Immature natural killer cell (primary cell): ENCODE results near the gene SAMD4A. TPM values are rescaled to one million over a fixed set of nuclear protein-coding genes. Genes with fewer than 3 reads are reported as not detected.
"Not testable (repeated sequence)": the region's sequence is repeated elsewhere in the genome, so short reads cannot be mapped to it uniquely, and the experiment has no call there.

Experiments
- DNase-seq, 3 donors: peaks; one replicate each; pipeline ENCODE4 v3.0.0; 2022; ENCODE audit warnings: mixed read lengths in 1 of 3
- H3K27ac Mint-ChIP-seq, 6 donors: one replicate each; pipeline ENCODE4 v1.8.0; 2020; ENCODE audit warnings: mixed read lengths in 6 of 6, mild to moderate bottlenecking in 5 of 6, inconsistent platforms in 4 of 6, moderate library complexity in 3 of 6
- H3K27me3 Mint-ChIP-seq, 3 donors: one replicate each; pipeline ENCODE4 v1.8.0; 2020 to 2021; ENCODE audit warnings: low read depth in 3 of 3, mild to moderate bottlenecking in 3 of 3, mixed read lengths in 3 of 3, moderate library complexity in 3 of 3, inconsistent platforms in 1 of 3
- H3K36me3 Mint-ChIP-seq, 3 donors: one replicate each; pipeline ENCODE4 v1.8.0; 2020; ENCODE audit warnings: mixed read lengths in 3 of 3, inconsistent platforms in 2 of 3, mild to moderate bottlenecking in 2 of 3
- H3K4me1 Mint-ChIP-seq, 2 donors: one replicate each; pipeline ENCODE4 v1.8.0; 2020; ENCODE audit warnings: inconsistent platforms in 2 of 2, mild to moderate bottlenecking in 2 of 2, mixed read lengths in 2 of 2, moderate library complexity in 1 of 2
- H3K4me3 Mint-ChIP-seq, 5 donors: one replicate each; pipeline ENCODE4 v1.8.0; 2020; ENCODE audit warnings: mild to moderate bottlenecking in 5 of 5, mixed read lengths in 5 of 5, inconsistent platforms in 3 of 5, moderate library complexity in 3 of 5
- H3K9me3 Mint-ChIP-seq, 6 donors: one replicate each; pipeline ENCODE4 v1.8.0; 2020; ENCODE audit warnings: mild to moderate bottlenecking in 6 of 6, mixed read lengths in 6 of 6, inconsistent platforms in 4 of 6, moderate library complexity in 3 of 6
- polyA plus RNA-seq, 3 donors: library from polyadenylated mRNA; unstranded; fragments of 300-500 nt; fragmentation: Illumina TruSeq; gene quantifications; one replicate each; pipeline ENCODE4 v1.2.3, GENCODE V29; 2021

SAMD4A gene
- polyA plus RNA-seq, 3 donors from 2014 or later, result not detected

DNA sequence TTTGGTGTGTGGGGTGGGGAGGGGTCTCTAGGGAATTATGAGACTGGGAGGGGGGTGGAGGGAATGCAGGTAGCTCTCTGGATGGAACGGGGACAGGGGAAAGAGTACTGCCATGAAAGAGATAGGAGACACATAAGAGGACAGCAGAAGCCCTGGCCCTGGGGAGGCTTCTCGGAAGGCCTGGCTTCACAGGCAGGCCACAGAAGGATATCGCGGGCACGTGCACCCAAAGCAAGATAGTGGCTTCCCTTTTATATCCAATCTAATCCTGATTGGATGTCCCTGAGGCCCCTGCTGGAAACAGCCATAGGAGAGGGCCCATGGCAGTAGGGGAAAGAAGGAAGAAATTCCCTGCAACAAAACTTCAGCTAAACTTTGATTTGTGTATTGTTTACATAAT lies 222.2 kb downstream of the SAMD4A start:
- H3K27ac Mint-ChIP-seq, result no peak overlapping the region
- peaks cover 0 to 5% (median 0%) of the 10 kb centered on the region in 3 donors for H3K27me3 Mint-ChIP-seq
- H3K36me3 Mint-ChIP-seq, result no peaks in the 10 kb centered on the region

DNA sequence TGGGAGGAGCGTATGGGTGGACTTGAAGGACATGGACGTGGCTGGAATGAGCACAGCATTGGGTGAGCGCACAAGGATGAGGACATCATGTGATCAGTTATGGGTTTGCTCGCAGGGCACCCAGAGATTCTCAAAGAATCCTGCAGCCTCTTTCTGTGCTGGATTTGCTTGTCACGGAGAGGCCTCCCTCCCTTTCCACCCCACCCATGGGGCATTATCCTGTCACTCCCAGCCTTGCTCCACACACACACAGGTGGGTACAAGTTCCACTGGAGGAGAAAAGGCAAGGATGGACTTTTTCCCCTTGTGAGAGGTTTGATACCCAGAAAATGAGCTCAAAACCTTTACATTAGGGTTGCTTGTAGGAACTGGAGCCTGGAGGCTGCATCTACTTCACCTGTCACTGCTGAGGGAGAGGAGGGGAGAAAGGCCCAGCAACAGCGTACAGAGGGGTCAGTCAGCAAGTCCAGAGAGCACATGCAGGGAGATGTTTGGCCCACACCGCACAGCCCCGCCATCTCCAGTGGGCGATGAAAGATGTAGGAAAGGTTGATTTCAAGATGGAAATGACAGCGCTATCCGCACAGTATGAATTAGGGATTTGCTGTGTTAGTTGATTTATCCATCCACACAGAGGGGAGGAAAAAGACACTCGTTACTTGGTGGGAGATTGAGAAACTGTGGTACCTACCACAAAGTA lies 223.0 kb downstream of the SAMD4A start:
- H3K4me3 Mint-ChIP-seq, result no peak overlapping the region
- no peaks in the 10 kb centered on the region for H3K4me1 Mint-ChIP-seq
- H3K27ac Mint-ChIP-seq, result no peak overlapping the region
- no peak for DNase-seq
- H3K27me3 Mint-ChIP-seq, result peaks cover 0 to 7% (median 0%) of the 10 kb centered on the region in 3 donors
- peaks cover 0 to 4% (median under 1%) of the 10 kb centered on the region in 6 donors for H3K9me3 Mint-ChIP-seq
- no peaks in the 10 kb centered on the region for H3K36me3 Mint-ChIP-seq

More for the DNA sequence above, 222.2 kb downstream of the SAMD4A start:
- DNase-seq, result no peak
- no peaks in the 10 kb centered on the region for H3K4me1 Mint-ChIP-seq
- no peaks in the 10 kb centered on the region for H3K9me3 Mint-ChIP-seq
- H3K4me3 Mint-ChIP-seq, result no peak overlapping the region

DNA sequence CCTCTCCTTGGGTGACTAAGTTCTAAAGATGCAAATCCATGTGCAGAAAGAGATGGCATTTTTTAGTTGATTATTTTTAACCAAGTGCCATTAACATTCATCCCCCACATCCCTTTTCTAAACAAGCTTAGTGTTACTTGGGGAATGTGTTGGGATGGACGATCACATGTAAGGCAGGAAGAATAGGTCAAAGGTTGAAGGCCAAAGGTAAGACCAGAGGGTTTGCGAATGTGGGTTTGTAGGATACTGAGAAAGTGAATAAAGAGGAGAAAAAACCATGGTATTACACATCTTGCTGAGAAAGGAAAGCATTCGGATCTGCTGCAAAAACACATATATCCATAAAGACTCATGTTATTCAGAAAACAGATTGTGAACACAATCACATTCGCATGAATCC lies 224.1 kb downstream of the SAMD4A start:
- H3K36me3 Mint-ChIP-seq, result peaks cover 4 to 6% (median 5%) of the 10 kb centered on the region in 3 donors
- H3K4me3 Mint-ChIP-seq, result no peak overlapping the region
- H3K27ac Mint-ChIP-seq, result no peak overlapping the region
- peaks cover 0 to 11% (median 3%) of the 10 kb centered on the region in 6 donors for H3K9me3 Mint-ChIP-seq
- peaks cover 0 to 5% (median 4%) of the 10 kb centered on the region in 3 donors for H3K27me3 Mint-ChIP-seq
- DNase-seq, result no peak
- no peaks in the 10 kb centered on the region for H3K4me1 Mint-ChIP-seq

DNA sequence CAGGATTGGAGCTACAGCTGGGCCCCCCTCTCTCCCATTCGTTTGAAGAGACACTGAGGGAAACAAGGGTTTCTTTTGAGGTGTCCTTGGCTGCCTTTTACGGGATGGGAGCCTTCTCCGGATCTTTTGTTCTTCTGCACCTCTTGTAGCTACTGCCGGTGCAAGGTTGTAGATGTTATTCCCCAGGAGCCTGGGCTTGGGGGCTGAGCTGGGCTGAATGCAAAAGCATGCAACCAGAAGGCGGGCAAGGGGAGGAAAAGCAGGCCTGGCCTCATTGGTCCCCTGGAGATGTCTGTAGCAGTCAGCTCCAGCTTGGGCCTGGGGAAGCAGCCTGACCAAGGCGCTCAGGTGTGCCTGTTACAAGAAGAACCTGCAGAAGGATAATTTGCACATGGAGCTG lies 225.4 kb downstream of the SAMD4A start:
- Mint-ChIP-seq H3K36me3 (peaks cover 4 to 6% (median 5%) of the 10 kb centered on the region in 3 donors), H3K4me1 (no peaks in the 10 kb centered on the region), H3K4me3 (no peak overlapping the region), H3K9me3 (peaks cover 0 to 11% (median 3%) of the 10 kb centered on the region in 6 donors), H3K27me3 (peaks cover under 1 to 5% (median 2%) of the 10 kb centered on the region in 3 donors), H3K27ac (no peak overlapping the region)
- DNase-seq, result no peak

DNA sequence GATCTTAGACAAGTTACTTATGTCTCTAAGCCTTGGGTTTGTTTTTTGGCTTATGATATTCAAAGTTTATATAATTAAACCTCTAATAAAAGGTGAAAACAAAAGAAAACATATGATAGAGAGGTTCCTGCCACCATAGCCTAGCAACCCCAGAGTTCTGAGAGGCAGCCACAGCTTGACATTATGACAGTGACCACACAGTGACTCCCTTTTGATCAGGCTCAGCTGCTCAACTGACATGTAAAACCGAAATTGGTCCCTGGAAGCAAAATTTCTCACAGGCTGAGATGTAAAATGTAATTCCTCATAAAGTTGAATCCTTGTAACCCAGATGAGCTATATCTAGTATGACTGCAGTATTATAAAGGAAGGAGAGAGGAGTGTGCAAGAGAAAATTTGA lies 227.2 kb downstream of the SAMD4A start:
- peaks cover 4 to 6% (median 5%) of the 10 kb centered on the region in 3 donors for H3K36me3 Mint-ChIP-seq
- DNase-seq, result no peak
- H3K4me1 Mint-ChIP-seq, result no peaks in the 10 kb centered on the region
- no peak overlapping the region for H3K4me3 Mint-ChIP-seq
- H3K9me3 Mint-ChIP-seq, result peaks cover 0 to 11% (median 3%) of the 10 kb centered on the region in 6 donors
- H3K27ac Mint-ChIP-seq, result no peak overlapping the region
- H3K27me3 Mint-ChIP-seq, result peaks cover 2 to 5% (median 2%) of the 10 kb centered on the region in 3 donors

DNA sequence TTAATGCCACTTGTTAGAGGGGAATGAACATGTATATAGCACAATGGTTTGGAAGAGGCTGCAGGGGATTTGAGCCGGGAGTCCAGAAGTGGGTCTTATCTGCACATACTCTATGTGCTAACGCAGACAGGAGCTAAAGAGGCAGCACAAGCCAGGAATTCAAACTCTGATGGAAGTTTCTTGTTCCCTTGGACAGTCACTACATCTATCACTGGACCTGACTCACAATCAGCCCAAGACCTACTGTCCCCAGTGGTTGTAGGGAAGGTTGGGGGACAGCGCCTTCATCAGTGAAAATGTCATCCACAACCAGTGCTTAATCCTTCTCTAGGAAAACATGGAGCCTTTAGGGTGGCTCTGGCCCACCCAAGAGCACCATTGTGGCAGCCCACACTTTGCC lies 227.9 kb downstream of the SAMD4A start:
- peaks cover 4 to 6% (median 5%) of the 10 kb centered on the region in 3 donors for H3K36me3 Mint-ChIP-seq
- no peak overlapping the region for H3K4me3 Mint-ChIP-seq
- peaks cover 0 to 11% (median 3%) of the 10 kb centered on the region in 6 donors for H3K9me3 Mint-ChIP-seq
- no peaks in the 10 kb centered on the region for H3K4me1 Mint-ChIP-seq
- H3K27ac Mint-ChIP-seq, result no peak overlapping the region
- DNase-seq, result no peak
- H3K27me3 Mint-ChIP-seq, result peaks cover 2 to 5% (median 2%) of the 10 kb centered on the region in 3 donors

DNA sequence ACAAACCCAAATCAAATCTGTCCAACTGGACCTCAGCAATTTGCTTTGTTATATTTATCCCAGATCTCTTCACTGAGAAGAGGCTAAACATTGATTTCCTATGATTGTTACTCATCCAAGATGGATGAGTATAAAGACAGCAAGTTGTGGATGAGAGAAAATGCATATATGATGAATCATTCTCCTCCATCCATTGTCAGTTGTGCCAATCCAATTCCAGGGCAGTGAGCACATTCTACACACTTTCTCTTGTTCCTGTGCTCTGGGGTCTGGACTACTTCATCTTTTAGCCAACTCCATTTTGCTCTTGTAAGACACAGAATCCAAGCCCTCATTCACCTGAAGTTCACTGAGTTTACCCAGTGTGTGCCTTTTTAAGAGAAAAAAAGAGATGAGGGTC lies 230.0 kb downstream of the SAMD4A start:
- Mint-ChIP-seq H3K36me3 (peaks cover 4 to 6% (median 5%) of the 10 kb centered on the region in 3 donors), H3K27ac (no peak overlapping the region), H3K27me3 (peaks cover 2 to 9% (median 4%) of the 10 kb centered on the region in 3 donors), H3K4me3 (no peak overlapping the region), H3K9me3 (peaks cover 0 to 11% (median 3%) of the 10 kb centered on the region in 6 donors), H3K4me1 (no peaks in the 10 kb centered on the region)
- no peak for DNase-seq

DNA sequence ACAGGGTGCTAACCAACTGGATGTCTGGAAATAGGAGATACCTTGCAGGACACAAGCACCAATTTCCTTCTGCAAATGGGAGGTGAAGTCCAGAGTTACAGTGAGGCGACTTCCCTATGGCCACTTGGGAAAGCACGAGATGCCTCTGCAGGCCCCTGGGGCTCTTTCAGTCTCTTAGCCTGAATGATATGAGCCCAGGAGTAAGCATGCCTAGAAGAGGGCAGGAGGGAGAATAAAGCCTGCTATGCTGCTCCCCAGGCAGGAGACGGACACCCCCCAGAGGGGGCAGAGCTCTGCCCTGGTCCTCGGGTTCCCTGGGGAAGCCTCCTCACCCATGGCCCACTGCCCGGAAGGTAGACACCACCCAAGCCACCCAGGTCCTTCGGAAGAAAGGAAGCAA lies 230.6 kb downstream of the SAMD4A start:
- Mint-ChIP-seq H3K9me3 (peaks cover 0 to 11% (median 3%) of the 10 kb centered on the region in 6 donors), H3K36me3 (peaks cover 4 to 6% (median 5%) of the 10 kb centered on the region in 3 donors), H3K27me3 (peaks cover 2 to 11% (median 4%) of the 10 kb centered on the region in 3 donors), H3K4me1 (no peaks in the 10 kb centered on the region), H3K4me3 (no peak overlapping the region), H3K27ac (no peak overlapping the region)
- no peak for DNase-seq

DNA sequence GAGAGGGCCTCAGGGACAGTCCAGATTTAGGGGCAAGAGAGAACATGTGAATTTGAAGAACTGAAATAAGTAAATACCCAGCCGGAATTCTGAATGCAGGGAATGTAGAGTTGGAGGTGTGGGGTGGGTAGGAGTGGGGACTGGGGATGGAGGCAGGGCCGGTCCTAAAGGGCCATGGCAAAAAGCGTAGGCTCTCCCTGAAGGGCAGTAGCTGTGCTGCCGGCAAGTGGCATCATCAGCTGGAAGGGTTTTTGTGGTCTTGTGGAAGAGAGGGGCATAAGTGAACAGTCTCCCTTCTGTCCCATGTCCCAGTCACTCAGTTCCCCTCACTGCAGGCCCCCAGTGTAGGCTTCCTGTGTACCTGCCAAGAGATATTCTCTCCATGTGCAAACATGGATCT lies 231.1 kb downstream of the SAMD4A start:
- DNase-seq, result no peak
- H3K36me3 Mint-ChIP-seq, result peaks cover 4 to 6% (median 5%) of the 10 kb centered on the region in 3 donors
- H3K4me3 Mint-ChIP-seq, result no peak overlapping the region
- no peaks in the 10 kb centered on the region for H3K4me1 Mint-ChIP-seq
- peaks cover 2 to 11% (median 4%) of the 10 kb centered on the region in 3 donors for H3K27me3 Mint-ChIP-seq
- peaks cover 0 to 11% (median 3%) of the 10 kb centered on the region in 6 donors for H3K9me3 Mint-ChIP-seq
- no peak overlapping the region for H3K27ac Mint-ChIP-seq

DNA sequence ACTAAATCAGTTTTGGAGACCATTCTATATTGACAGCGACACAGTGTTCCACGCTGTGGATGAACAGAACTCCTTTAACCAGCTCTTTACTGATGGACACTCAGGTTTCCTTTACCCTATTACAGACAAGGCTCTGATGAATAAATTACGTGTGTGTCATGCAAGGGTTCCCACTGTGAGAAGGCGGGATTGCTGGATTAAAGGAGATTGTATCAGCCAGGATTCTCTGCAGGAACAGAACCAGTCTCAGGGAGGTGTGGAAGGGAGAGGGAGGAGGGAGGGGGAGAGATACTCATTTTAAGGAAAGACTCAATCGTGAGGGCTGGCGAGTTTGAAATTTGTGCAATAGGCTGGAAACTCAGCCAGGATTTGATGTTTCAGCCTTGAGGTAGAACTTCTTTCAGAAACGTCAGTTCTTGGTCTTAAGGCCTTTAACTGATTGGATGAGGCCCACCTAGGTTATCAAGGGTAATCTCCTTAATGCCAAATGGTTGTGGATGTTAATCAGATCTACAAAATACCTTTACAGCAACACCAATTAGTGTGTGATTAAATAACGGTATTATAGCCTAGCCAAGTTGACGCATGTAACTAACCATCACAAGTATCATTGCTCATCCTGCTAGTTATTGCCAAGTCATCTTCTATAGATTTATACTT lies 231.7 kb downstream of the SAMD4A start:
- Mint-ChIP-seq H3K9me3 (peaks cover 0 to 11% (median 3%) of the 10 kb centered on the region in 6 donors), H3K27me3 (peaks cover 2 to 11% (median 4%) of the 10 kb centered on the region in 3 donors), H3K27ac (no peak overlapping the region), H3K4me3 (no peak overlapping the region), H3K36me3 (peaks cover 4 to 6% (median 5%) of the 10 kb centered on the region in 3 donors), H3K4me1 (no peaks in the 10 kb centered on the region)
- DNase-seq, result no peak

DNA sequence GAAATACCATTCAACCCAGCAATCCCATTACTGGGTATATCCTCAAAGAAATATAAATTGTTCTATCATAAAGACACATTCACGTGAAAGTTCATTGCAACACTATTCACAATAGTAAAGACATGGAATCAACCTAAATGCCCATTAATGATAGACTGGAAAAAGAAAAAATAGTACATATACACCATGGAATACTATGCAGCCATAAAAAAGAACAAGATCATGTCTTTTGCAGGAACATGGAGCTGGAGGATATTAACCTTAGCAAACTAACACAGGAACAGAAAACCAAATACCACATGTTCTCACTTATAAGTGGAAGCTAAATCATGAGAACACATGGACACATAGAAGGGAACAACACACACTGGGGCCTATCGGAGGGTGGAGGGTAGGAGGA lies 234.6 kb downstream of the SAMD4A start:
- not testable (repeated sequence) for H3K27me3 Mint-ChIP-seq, H3K4me1 Mint-ChIP-seq, H3K36me3 Mint-ChIP-seq, H3K4me3 Mint-ChIP-seq, H3K27ac Mint-ChIP-seq, DNase-seq, H3K9me3 Mint-ChIP-seq

DNA sequence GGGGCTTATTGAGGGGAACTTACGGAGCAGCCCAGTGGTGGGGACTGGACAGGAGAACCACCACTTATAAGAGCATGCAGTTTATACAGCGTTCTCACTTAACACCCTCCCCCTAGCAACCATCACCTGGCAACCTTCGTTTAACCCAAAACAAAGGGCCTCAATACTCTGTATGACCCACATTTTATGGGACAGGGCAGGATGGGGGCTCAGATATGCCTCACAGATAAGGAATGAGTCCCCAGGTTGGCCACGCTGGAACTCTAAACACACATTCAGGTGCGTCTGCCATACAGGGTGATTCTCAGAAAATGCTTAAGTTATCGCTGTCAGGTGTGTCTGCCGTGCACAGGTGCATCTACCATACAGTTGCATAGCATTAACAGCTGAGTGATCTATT lies 236.5 kb downstream of the SAMD4A start:
- no peak overlapping the region for H3K4me3 Mint-ChIP-seq
- no peak for DNase-seq
- H3K27me3 Mint-ChIP-seq, result peaks cover 0 to 10% (median 6%) of the 10 kb centered on the region in 3 donors
- no peak overlapping the region for H3K27ac Mint-ChIP-seq
- no peaks in the 10 kb centered on the region for H3K36me3 Mint-ChIP-seq
- peaks cover 4 to 7% of the 10 kb centered on the region in 2 donors for H3K4me1 Mint-ChIP-seq
- H3K9me3 Mint-ChIP-seq, result no peaks in the 10 kb centered on the region

DNA sequence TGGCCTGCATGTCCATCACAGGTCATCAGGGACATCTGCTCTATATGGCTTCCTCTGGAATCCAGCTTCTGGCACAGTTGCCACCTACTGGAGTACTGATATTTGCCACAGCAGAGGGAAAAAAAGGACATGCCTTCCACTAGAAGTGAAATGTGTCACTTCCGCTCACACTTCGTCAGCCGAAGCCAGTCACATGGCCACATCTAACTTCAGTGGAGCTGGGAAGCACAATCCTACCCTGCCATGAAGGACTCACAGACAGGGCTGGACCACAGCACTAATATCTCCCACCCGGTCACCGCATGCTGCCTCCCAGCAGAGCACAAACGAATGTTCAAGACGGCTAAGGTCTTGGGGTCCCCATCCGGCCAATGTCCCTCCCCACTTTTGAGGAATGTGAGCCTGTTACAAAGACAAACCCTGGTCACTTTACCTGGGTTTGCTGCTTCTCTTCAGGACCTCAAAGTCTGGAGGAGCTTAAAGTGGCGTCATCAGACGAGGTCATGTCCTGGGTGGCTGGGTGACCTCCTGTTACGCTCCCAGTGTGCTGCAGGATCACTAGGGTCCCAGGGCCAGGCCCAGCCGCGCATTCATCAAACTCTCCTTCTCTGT lies 237.1 kb downstream of the SAMD4A start:
- no peaks in the 10 kb centered on the region for H3K36me3 Mint-ChIP-seq
- no peak for DNase-seq
- no peak overlapping the region for H3K4me3 Mint-ChIP-seq
- H3K27me3 Mint-ChIP-seq, result peaks cover 0 to 10% (median 6%) of the 10 kb centered on the region in 3 donors
- H3K27ac Mint-ChIP-seq, result no peak overlapping the region
- no peaks in the 10 kb centered on the region for H3K9me3 Mint-ChIP-seq
- H3K4me1 Mint-ChIP-seq, result peaks cover 4 to 7% of the 10 kb centered on the region in 2 donors

DNA sequence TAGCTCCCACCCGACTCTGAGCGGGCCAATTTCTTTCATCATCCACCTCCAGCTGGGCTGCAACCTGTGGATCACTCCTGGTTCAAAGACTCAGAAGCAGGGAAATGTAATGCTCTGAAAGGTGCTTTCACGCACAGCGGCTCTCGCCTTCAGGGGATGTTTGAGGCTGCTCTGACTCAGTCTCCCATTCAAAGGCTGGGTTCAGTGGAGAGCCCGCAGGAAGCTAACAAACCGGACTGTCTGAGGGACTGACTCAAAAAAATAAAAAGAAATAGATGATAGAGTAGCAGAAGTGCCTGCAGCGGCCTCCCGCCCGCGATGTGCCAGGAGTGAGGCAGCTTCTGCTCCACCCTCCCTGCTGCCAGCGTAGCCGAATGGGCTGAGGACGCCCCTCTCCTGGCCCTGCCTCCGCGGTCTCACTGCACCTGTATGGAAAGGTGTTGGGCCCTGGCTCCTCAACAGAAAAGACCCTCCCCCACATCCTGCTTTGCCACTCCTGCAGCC lies 237.7 kb downstream of the SAMD4A start:
- peaks cover 0 to 10% (median 6%) of the 10 kb centered on the region in 3 donors for H3K27me3 Mint-ChIP-seq
- no peak for DNase-seq
- no peak overlapping the region for H3K27ac Mint-ChIP-seq
- H3K9me3 Mint-ChIP-seq, result no peaks in the 10 kb centered on the region
- H3K36me3 Mint-ChIP-seq, result no peaks in the 10 kb centered on the region
- H3K4me1 Mint-ChIP-seq, result peaks cover 4 to 7% of the 10 kb centered on the region in 2 donors
- no peak overlapping the region for H3K4me3 Mint-ChIP-seq
